ENCODE data around the gene CSNK1G2.

The CSNK1G2 gene

GRCh38 chr19:2013683-2013961 lies 72.7 kb downstream of the CSNK1G2 start:
- no peak overlapping the region for H3K4me3 ChIP-seq (ENCODE audit: low read length)
- TF ChIP-seq ZNF274 (IDR thresholded peaks at IDR 0.05; ENCODE audit: low read depth, low read length): no peak

- TF ChIP-seq ZNF274 (IDR thresholded peaks at IDR 0.05; ENCODE audit: low read depth, low read length): no peak
Observed at GRCh38 chr19:2014131-2014571, 73.2 kb downstream of the CSNK1G2 start.

GRCh38 chr19:2014731-2015607 lies 74.0 kb downstream of the CSNK1G2 start:
- peak overlapping the region; percentile 68 for H3K4me3 ChIP-seq (ENCODE audit: low read length)
- no peak for TF ChIP-seq ZNF274 (IDR thresholded peaks at IDR 0.05; ENCODE audit: low read depth, low read length)

More at GRCh38 chr19:2014131-2014571, 73.2 kb downstream of the CSNK1G2 start:
- no peak overlapping the region for H3K4me3 ChIP-seq (ENCODE audit: low read length)

- no peak for TF ChIP-seq ZNF274 (IDR thresholded peaks at IDR 0.05; ENCODE audit: low read depth, low read length)
- peak within 1 kb of the TSS; percentile 68 for H3K4me3 ChIP-seq (ENCODE audit: low read length)
Observed at GRCh38 chr19:2015608-2015950, 74.6 kb downstream of the CSNK1G2 start, which contains the start of gene BTBD2. TSS of gene BTBD2 (minus strand) at chr19:2015714. CDS start at chr19:2015703, 11 bp downstream.

- no peak for TF ChIP-seq ZNF274 (IDR thresholded peaks at IDR 0.05; ENCODE audit: low read depth, low read length)
- peak overlapping the region; percentile 14; the same call in 1 of the 2 replicates for H3K4me3 ChIP-seq (ENCODE audit: low read length)
Observed at GRCh38 chr19:2016041-2016807, 75.3 kb downstream of the CSNK1G2 start.

- TF ChIP-seq ZNF274 (IDR thresholded peaks at IDR 0.05; ENCODE audit: low read depth, low read length): no peak
- H3K4me3 ChIP-seq (ENCODE audit: low read length): no peak overlapping the region
Observed at GRCh38 chr19:2018752-2019151, 77.8 kb downstream of the CSNK1G2 start.

GRCh38 chr19:2021453-2022140 lies 80.6 kb downstream of the CSNK1G2 start:
- no peak for TF ChIP-seq ZNF274 (IDR thresholded peaks at IDR 0.05; ENCODE audit: low read depth, low read length)
- no peak overlapping the region for H3K4me3 ChIP-seq (ENCODE audit: low read length)

- no peak for TF ChIP-seq ZNF274 (IDR thresholded peaks at IDR 0.05; ENCODE audit: low read depth, low read length)
- H3K4me3 ChIP-seq (ENCODE audit: low read length): no peak overlapping the region
Observed at GRCh38 chr19:2022289-2022688, 81.3 kb downstream of the CSNK1G2 start.

- TF ChIP-seq ZNF274 (IDR thresholded peaks at IDR 0.05; ENCODE audit: low read depth, low read length): no peak
- no peak overlapping the region for H3K4me3 ChIP-seq (ENCODE audit: low read length)
Observed at GRCh38 chr19:2026770-2027169, 85.8 kb downstream of the CSNK1G2 start.

- H3K4me3 ChIP-seq (ENCODE audit: low read length): no peak overlapping the region
- no peak for TF ChIP-seq ZNF274 (IDR thresholded peaks at IDR 0.05; ENCODE audit: low read depth, low read length)
Observed at GRCh38 chr19:2027361-2027760, 86.4 kb downstream of the CSNK1G2 start.
